ENCODE data around the gene KANTR.

Gene KANTR

GRCh38 chrX:53081925-53082772, 11.8 kb upstream of the KANTR start, which contains the start of gene TSPYL2:
Gene TSPYL2, plus strand, starts transcription at chrX:53082367. Its CDS starts 132 bp downstream, at chrX:53082499.
- peak; percentile 60 for DNase-seq

- no peak for DNase-seq
Observed at GRCh38 chrX:53082773-53083616, 10.9 kb upstream of the KANTR start.

GRCh38 chrX:53084043-53084570, 9.8 kb upstream of the KANTR start:
- DNase-seq: no peak

GRCh38 chrX:53084863-53085262, 9.1 kb upstream of the KANTR start:
- no peak for DNase-seq

GRCh38 chrX:53085661-53086229, 8.2 kb upstream of the KANTR start:
- DNase-seq: no peak

GRCh38 chrX:53086464-53086863, 7.5 kb upstream of the KANTR start:
- DNase-seq: no peak

- no peak for DNase-seq
Observed at GRCh38 chrX:53087388-53087831, 6.5 kb upstream of the KANTR start.

- no peak for DNase-seq
Observed at GRCh38 chrX:53088136-53088974, 5.6 kb upstream of the KANTR start.

GRCh38 chrX:53089224-53089842, 4.6 kb upstream of the KANTR start:
- no peak for DNase-seq

- no peak for DNase-seq
Observed at GRCh38 chrX:53089925-53090324, 4.0 kb upstream of the KANTR start.

GRCh38 chrX:53091354-53091753, 2.6 kb upstream of the KANTR start:
- DNase-seq: no peak

GRCh38 chrX:53093177-53093655, 726 bp upstream of the KANTR start:
- peak; percentile 13 for DNase-seq

GRCh38 chrX:53094582-53094905, 602 bp downstream of the KANTR start:
- no peak for DNase-seq

GRCh38 chrX:53095796-53096195, 1.9 kb downstream of the KANTR start:
- DNase-seq: no peak

GRCh38 chrX:53114864-53115549, 21.1 kb downstream of the KANTR start:
- DNase-seq: no peak

GRCh38 chrX:53115550-53115874, 21.6 kb downstream of the KANTR start:
- no peak for DNase-seq

- no peak for DNase-seq
Observed at GRCh38 chrX:53116101-53116500, 22.2 kb downstream of the KANTR start.

GRCh38 chrX:53122013-53122412, 28.1 kb downstream of the KANTR start:
- DNase-seq: no peak

- no peak for DNase-seq
Observed at GRCh38 chrX:53125506-53125905, 31.6 kb downstream of the KANTR start.

- no peak for DNase-seq
Observed at GRCh38 chrX:53126377-53126776, 32.4 kb downstream of the KANTR start.

- DNase-seq: no peak
Observed at GRCh38 chrX:53128097-53128749, 34.3 kb downstream of the KANTR start.
